Measurements from ENCODE around the gene TMEM255B.

Gene TMEM255B

DNA sequence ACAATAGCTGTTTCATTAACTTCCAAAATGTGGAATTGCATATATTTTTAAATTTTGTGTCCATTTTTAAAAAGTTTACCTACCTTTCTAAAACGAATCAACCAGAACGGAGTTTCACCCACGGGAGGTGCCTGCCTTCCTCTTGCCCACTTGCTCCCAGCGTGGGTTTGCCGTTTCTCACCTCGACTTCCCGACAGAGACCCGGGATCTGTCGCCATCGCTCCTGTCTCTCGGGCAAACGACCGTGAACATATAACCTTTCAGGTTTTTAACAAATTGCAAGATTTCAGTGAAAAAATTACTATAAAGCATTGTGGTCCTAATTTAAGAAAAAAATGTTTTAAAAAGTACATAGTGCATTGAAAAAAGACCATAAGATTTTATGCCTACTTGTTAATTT lies 4.2 kb downstream of the TMEM255B start:
- DNase-seq (ENCODE audit: low read depth): no peak
- H3K4me3 ChIP-seq (ENCODE audit: low read depth, low read length): no peak overlapping the region

DNA sequence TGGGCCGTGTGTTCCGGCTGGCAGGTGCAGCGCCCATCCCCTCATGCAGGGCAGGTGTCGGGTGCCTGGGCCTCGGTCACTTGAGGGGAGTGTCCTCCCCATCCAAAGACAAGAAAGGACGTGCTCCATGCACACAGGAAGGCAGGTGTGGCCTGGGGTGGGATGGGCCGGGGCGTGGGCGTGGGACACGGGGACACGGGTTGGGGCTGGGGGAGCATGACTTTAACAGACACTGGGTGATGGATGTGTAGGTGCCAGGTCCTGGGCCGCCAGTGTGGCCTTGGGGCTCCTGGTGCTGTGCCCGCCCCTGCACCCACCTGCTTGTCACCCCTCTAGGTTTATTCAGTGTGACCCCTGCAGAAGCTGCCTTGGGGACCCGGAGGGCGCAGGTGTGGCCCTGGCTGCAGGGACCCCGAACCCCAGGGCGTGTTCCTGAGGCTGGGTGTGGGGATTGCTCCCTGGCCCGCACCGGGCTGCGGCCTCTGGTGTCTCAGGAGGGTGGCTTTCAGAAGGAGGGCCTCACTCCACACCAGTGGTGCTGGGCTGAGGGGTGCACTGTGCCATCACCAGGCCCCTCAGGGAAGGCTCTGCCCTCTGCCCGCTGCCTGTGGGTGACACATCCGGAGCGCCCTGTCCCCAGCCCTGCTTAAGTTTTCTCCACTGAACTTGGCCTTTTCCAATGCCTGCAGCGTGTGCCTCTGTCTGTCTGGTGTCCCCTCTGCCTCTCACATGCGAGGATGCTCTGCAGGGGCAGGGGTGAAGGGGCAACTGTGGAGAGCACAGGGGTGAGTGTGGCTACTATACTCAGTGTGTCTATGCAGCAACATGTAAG lies 5.2 kb downstream of the TMEM255B start:
- no peak for DNase-seq (ENCODE audit: low read depth)
- H3K4me3 ChIP-seq (ENCODE audit: low read depth, low read length): no peak overlapping the region

DNA sequence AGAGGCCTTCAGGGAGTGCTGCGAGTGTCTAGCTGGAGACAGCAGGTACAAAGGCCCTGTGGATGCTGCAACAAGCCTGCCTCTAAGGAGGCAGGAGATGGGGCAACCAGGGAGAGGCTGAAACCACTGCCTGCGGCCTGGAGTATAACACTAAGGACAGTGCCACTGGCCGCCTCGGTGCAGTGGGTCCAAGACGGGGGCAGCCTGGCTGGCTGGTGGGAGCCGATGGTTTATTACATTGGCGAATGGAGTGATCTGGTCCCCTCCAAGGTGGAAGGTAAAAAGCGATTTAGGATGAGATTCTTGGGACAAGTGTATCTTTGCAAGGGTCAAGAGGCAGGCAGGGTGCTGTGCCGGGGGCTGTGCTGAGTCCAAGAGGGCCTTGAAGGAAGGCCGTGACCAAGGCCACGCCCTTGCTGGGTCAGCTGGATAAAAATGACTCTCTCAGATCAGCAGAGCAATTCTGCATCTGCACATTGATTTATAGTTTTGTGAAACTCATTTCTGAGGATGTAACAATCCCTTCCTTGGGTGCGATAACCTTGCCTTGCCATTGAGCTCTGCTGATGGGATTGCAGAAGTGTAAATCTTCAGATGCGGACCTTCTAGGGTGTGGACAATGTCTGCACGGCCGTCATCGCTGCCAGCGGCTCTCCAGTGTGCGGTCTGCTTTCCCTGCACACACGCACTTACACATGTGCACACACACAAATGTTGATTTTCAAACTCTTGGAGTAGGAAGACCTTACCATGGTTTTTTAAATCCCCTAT lies 6.0 kb downstream of the TMEM255B start:
- DNase-seq (ENCODE audit: low read depth): no peak
- H3K4me3 ChIP-seq (ENCODE audit: low read depth, low read length): no peak overlapping the region

DNA sequence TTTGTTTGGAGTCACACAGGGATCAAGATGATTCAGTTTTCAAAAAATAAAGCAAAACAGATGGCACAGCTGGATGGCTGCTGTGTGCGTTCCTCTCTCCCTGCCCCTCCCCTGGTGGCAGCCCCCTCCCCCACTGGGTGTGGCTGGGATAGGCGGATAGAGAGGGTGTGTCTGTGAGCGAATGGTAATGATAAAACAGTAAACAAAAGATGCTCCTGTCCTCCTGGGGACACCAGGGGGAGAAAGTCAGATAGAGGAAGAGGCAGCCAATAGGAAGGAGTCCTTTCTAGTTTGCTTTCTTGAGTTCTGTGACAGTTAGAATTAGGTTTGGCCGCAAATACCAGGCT lies 6.5 kb downstream of the TMEM255B start:
- DNase-seq (ENCODE audit: low read depth): no peak
- H3K4me3 ChIP-seq (ENCODE audit: low read depth, low read length): no peak overlapping the region

DNA sequence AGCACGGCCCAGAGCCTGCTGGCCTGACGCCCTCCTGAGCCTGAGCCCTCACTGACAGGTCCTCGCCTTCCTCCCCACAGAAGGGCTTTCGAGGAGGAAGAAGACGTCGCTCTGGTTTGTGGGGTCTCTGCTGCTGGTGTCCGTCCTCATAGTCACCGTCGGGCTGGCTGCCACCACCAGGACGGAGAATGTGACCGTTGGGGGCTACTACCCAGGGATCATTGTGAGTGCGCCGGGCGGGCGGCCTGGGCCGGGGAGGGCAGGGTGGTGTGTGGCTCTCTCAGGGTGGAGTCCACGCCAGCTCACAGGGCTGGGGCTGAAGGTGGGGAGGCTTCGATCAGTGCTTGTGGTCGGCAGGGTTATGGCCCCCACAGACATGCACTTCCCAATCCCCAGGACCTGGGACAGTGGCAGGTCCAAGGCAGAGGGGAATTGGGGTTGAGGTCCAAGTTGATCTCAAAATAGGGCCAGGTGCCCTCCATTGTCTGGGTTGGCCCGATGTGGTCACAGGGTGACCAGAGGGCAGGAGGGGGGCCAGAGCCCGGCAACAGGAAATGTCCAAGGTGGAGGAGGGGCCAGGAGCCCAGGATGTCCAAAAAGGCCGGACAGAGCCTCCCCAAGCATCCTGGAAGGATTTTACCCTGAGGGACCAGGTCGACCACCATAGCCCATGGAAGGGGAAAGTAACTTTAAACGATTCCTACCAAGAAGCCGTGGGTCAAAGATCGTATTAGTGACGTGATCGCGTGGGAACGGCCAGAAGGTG lies 7.2 kb downstream of the TMEM255B start:
- H3K4me3 ChIP-seq (ENCODE audit: low read depth, low read length): no peak overlapping the region
- no peak for DNase-seq (ENCODE audit: low read depth)

DNA sequence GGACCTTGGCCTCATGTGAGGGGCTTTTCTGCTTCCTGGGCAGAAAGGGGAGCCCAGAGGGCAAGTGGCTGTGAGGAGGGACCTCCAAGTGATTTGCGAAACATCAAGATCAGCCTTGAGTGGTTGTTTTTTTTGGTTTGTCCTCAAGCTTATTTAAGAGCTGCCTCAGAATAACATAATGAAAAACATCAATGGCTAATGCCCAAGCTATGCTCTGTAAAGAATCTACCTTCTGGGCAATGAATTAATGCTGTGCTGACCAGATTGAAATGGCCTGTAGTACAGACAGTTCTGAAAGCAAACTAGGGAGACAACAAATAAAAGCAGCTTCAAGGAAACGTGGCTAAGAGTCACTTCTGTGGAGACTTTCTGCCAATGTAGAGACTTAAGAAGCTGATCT lies 8.3 kb downstream of the TMEM255B start:
- no peak for DNase-seq (ENCODE audit: low read depth)
- H3K4me3 ChIP-seq (ENCODE audit: low read depth, low read length): no peak overlapping the region

DNA sequence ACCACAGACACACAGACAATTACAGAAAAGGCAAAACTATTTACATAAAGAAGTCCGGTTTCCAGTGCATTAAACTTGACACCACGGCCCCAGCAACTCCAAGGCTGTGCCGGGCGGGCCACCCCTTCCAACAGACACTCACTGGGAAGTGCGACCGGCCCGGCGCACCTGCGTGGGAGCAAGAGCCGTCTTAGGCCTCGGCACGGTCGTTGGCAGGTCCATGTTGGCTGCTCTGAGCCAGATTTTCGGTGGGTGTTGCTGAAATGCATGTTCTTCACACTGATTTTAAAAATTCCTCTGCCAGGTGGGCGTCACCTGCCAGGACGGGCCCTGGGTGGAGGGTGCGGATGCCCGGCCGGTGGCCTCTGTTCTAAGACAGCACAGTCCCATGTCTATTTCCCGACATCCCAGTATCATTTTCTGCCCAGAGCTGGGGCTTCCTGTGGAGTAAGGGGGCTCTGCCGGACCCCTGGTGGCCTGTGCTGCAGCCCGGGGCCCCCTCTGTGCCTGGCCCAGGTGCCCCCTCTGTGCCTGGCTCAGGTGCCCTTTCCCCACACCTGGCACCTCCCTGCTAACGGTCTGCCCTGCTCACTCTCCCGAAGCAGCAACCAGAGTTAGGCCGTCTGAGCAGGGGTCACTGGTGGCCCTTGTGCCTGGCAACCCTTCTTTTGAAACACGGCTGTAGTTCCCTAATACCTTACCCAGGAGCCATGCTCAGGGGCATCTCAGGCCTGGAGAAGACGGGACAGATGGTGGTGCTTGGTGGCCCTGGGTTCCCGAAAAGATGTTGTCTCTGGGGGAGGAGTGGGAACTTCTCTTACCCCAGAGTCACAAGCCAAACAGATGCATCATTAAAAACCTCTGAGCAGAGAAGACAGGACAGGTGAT lies 9.2 kb downstream of the TMEM255B start:
- H3K4me3 ChIP-seq (ENCODE audit: low read depth, low read length): no peak overlapping the region
- no peak for DNase-seq (ENCODE audit: low read depth)

DNA sequence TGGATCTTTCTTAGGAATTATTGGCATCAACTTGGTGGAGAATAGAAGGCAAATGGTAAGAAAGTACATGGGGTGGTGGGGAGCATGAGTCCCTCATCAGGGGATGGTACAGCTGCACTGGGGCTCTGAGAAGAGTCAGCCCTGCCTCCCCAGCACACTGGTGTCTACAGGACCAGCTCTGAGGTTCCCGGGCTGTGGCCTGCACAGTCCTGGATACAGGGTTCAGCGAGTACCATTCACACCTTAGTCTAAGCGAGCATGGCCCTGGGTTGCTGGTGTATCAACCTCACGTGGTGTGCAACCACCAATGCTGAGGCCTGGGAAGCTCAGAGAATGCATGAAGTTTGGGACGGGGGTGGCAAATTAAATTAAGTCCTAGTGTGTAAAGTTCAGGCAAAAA lies 10.1 kb downstream of the TMEM255B start:
- H3K4me3 ChIP-seq (ENCODE audit: low read depth, low read length): no peak overlapping the region
- no peak for DNase-seq (ENCODE audit: low read depth)

DNA sequence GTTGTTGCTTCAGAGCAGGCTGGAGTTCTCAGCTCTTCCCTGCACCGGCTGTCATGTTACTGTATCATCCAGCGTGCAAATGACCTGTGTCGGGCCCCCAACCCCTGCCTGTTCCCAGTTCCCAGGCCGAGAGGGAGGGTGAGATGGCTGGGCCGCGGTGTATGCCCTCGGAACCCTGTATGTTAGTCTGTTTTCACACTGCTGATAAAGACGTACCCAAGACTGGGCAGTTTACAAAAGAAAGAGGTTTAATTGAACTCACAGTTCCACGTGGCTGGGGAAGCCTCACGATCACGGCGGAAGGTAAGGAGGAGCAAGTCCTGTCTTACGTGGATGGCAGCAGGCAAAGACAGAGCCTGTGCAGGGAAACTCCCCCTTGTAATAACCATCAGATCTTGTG lies 10.9 kb downstream of the TMEM255B start:
- no peak overlapping the region for H3K4me3 ChIP-seq (ENCODE audit: low read depth, low read length)
- no peak for DNase-seq (ENCODE audit: low read depth)

DNA sequence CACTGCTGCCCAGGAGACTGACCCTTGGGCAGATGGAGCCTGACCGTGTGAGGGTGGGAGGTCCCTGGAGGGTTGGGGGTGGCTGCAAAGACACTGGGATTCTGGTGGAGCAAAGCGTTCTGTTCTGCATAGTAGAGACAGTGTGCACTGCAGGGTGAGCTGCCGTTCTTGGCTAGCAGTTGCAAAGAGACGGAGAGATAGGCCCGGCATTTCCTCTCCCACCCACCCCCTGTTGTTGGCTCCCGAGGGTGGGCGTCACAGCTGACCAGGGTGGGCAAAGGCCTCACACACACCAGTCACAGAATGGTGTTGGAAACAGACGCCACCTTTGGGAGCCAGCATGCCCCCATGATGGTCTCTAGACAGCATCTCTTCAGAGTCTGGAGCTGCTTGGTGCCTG lies 11.4 kb downstream of the TMEM255B start:
- DNase-seq (ENCODE audit: low read depth): no peak
- no peak overlapping the region for H3K4me3 ChIP-seq (ENCODE audit: low read depth, low read length)

DNA sequence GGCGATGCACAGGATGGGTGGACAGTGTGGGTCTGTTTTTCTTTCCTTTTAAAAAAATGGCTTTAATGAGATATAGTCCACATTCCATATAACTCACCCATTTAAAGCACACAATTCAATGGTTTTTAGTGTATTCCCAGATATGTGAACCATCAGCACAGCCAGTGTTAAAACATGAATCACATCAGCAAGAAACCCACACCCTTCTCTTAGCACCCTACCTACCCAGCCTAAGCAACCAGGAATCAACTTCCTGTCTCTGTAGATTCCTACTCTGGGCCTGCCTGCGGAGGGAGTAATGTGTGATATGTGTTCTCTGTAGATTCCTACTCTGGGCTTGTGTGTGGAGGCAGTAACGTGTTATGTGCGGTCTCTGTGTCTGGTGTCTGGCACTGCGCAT lies 11.9 kb downstream of the TMEM255B start:
- H3K4me3 ChIP-seq (ENCODE audit: low read depth, low read length): no peak overlapping the region
- no peak for DNase-seq (ENCODE audit: low read depth)

DNA sequence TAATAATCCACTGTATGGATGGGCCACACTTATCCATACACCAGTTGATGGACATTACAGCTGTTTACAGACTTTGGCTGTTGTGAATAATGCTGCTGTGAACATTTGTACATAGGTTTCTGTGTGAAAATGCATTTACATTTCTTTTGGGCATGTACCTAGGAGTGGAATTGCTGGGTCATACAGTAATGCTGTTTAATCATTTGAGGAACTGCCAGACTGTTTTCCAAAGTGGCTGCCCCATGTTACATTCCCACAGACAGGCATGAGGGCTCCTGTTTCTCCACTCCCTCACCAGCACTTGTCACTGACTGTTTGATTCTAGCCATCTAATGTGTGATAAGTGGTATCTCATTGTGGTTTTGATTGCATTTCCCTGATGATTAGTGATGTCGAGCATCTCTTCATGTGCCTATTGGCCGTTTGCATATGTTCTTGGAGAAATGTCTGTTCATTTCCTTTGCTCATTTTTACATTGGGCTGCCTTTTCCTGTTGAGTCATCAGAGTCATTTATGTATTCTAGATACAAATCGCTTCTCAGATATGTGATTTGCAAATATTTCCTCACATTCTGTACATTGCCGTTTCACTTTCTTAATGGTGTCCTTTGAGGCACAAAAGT lies 12.8 kb downstream of the TMEM255B start:
- H3K4me3 ChIP-seq (ENCODE audit: low read depth, low read length): no peak overlapping the region
- DNase-seq (ENCODE audit: low read depth): no peak

DNA sequence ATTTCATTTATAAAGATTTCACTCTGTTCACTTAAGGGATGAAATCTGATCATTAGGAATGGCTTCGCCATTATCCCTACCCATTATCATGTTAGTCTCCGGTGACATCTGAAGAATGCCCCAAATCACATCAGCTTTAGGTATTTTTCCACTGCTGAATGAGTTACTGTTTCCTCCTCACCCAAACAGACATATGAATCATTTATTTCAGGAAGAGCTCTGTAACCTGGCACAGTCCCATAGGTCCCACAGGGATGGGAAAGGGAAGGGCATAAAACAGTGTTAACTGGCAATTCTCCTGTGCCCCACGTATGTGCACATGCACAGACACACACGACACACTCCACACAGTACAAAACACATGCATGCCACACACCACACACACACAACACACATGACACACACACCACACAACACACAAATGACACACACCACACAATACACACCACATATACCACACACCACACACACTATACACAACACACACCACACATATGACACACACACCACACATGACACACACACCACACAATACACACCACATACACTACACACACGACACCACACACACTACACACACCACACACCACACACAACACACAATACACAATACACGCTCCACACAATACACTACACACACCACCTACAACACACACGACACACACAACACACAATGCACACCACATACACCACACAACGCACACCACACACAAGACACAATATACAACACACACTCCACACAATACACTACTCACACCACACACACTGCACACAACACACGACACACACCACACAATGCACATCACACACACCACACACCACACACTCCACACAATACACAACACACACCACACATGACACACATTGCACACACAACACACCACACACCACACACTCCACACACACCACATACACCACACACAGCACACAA lies 15.4 kb downstream of the TMEM255B start:
- no peak overlapping the region for H3K4me3 ChIP-seq (ENCODE audit: low read depth, low read length)
- peak; percentile 16 for DNase-seq (ENCODE audit: low read depth)

DNA sequence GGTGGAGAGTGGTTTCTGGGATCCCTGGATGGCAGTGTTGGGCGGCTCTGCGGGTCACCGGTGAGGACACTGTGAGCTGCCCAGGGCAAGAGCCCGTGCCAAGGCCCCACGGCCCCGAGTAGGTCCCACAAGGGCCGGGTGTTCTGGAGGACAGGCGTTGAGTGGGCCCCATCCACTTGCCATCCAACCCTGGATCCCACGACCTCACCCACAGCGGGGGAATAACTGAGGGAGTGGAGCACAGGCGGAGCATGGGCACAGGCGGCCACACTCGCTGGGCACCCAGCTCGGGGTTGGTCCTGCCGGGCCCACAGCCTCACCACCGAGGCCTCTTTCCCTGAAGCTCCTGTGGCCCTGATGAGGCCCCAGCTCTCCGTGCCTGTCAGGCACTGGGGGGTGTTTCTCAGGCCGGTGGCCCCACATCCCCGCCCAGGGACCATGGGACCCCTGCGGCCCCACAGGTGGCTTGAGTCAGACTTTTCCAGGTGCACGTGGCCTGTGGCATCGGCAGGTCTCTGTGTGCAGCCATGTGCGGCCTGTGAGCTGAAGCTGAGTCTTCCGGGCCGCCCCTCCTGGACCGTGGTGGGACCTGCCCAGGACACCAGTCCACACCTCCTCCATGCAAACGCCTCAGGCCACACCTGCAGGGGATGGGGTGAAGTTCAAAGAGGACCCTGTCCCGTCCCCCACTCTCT lies 16.6 kb downstream of the TMEM255B start:
- H3K4me3 ChIP-seq (ENCODE audit: low read depth, low read length): no peak overlapping the region
- no peak for DNase-seq (ENCODE audit: low read depth)

DNA sequence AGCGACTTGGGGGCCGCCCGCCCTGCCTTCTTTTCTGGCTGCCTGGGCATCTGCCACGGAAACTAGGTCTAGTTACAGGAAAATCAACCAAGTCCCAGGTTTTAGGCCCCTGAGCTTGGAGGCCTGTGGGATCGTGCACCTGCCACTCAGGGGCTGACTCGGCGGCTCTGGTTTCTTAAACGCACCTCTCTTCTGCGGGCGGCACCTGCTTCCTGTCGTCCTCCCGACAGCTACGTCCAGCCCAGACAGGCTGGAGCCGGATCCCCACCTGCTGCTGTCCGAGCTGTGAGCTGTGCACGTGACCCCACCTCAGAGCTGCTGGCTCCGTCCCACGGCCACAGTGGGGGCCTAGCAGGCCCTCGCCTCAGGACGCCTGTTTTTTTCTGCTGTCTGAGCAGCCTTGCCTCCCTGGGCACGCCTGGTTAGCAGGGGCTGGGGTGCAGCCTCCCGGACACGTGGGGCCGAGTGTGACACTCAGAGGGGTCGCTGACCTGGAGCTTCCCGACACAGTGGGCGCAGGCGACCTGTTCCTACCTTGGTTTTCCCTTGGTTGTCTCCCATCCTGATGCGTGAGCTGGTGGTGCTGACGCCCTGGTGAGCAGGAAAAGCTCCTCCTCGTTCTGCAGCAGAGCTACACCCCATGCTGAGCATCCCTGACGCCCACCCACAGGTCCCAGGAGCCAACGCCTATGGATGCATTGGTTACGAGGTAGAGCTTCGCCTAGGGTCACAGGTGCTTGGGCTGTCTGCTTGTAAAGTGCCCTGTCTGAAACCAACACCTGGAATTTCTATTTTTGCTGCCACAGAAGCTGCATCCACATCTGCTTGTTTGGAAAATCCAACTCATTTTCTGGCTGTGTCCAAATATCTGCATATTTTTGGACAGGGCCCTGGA lies 17.5 kb downstream of the TMEM255B start:
- H3K4me3 ChIP-seq (ENCODE audit: low read depth, low read length): no peak overlapping the region
- no peak for DNase-seq (ENCODE audit: low read depth)
